Measurements from ENCODE around the gene TTF2.
"Not testable (repeated sequence)": the region's sequence is repeated elsewhere in the genome, so short reads cannot be mapped to it uniquely, and the experiment has no call there.

The TTF2 gene

GRCh38 chr1:117093870-117094621, 33.9 kb downstream of the TTF2 start:
- DNase-seq (ENCODE audit: low spot score): peak; percentile 89

DNA sequence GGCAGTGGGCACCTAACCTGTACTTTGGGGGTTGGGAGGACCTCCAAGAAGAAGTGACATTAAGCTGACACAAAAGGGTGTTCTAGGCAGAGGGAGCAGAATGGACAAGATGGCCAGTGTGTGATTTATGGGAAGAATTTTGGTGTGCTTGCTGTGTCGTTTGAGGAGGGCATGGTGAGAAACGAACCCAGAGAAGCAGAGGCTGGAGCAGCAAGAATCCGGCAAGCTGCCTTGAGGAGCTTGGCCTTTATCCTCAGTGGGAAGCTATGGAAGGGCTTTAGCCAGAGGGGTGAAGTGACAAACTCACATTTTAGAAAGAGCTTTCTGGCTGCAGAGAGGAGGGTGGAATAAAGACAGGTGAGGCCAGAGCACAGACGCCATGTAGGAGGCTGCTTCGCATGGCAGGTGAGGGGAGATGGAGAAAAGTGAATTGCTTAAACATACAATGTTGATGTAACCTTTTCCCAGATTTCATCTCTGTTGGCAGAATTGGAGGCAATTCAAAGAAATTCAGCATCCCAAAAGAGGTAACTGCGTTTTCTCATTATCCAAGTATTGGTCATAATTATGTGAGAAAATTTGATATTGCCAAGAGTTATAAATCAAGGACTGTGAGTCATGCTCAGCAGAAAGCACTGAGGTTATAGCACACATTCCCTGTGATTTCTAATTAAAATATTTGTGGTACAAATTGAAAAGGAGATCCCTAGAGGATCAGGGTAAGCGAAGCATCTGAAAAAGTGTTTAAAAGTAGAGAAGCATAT, 34.9 kb downstream of the TTF2 start:
- DNase-seq (ENCODE audit: low spot score): no peak

- DNase-seq (ENCODE audit: low spot score): no peak
Observed at GRCh38 chr1:117096951-117097408, 36.9 kb downstream of the TTF2 start.

GRCh38 chr1:117097443-117097842, 37.3 kb downstream of the TTF2 start:
- DNase-seq (ENCODE audit: low spot score): no peak

GRCh38 chr1:117098287-117098890, 38.3 kb downstream of the TTF2 start:
- DNase-seq (ENCODE audit: low spot score): no peak

- DNase-seq (ENCODE audit: low spot score): no peak
Observed at GRCh38 chr1:117101334-117101733, 41.2 kb downstream of the TTF2 start.

GRCh38 chr1:117101858-117102257, 41.7 kb downstream of the TTF2 start:
- DNase-seq (ENCODE audit: low spot score): not testable (repeated sequence)

- DNase-seq (ENCODE audit: low spot score): no peak
Observed at GRCh38 chr1:117104986-117105385, 44.9 kb downstream of the TTF2 start.

GRCh38 chr1:117105722-117106121, 45.6 kb downstream of the TTF2 start:
- DNase-seq (ENCODE audit: low spot score): no peak

GRCh38 chr1:117106478-117106877, 46.4 kb downstream of the TTF2 start:
- no peak for DNase-seq (ENCODE audit: low spot score)

GRCh38 chr1:117107364-117107763, 47.2 kb downstream of the TTF2 start:
- no peak for DNase-seq (ENCODE audit: low spot score)

DNA sequence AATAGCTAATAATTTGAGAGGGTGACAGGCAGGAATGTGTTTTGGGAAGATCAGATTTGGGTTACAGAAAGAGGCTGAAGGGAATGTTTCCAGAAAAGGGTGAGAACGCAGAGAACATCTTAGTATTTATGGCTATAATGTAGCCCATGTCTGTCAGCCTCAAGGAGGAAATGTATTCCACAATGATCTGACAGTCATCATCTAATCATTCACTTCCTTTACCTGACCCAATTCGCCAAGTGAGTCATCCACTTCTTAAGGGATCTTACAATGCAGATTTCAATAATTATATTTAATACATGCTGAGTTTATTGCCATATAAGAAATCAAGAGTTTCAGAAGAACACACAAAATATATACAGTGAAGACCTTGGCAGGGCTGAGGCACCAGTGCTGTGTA, 50.6 kb downstream of the TTF2 start:
- peak; percentile 41 for DNase-seq (ENCODE audit: low spot score)

- no peak for DNase-seq (ENCODE audit: low spot score)
Observed at GRCh38 chr1:117112047-117112717, 52.1 kb downstream of the TTF2 start.

- DNase-seq (ENCODE audit: low spot score): no peak
Observed at GRCh38 chr1:117113199-117113598, 53.1 kb downstream of the TTF2 start.

DNA sequence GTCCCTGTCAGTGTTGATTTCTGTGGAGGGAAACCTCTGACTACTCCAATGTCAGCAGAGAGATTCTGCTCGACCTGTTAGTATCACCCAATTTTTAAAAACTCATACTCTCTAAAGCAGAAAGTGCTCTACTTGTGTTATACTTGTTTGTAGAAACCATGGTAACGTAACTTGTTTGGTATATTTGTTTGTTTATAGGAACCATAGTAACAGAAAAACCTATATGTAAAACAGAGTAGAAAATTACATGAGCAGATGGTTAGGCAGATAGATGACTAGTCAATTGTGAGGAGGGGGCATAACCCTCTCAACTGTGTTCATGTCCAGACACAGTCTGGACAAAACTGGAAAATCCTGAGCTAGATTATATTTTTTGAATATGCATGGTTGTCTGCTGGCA, 54.8 kb downstream of the TTF2 start:
- no peak for DNase-seq (ENCODE audit: low spot score)

- no peak for DNase-seq (ENCODE audit: low spot score)
Observed at GRCh38 chr1:117116090-117116783, 56.1 kb downstream of the TTF2 start.

DNA sequence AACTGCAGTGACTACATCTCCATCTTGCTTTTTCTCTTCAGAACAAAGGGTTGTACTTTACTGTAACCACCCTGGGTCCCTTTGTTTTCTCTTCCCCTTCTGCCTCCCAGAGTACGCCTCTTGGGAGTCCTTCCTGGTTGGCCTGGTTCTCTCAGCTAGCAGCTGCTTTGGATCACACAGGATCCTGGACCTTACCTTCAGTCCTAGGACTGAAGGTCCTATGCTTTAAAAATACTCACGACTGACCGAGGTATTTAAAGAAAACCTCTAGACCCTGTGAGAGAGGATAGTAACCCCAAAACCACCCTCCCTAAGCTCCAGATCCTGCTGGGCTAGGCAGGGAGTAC, 56.6 kb downstream of the TTF2 start:
- DNase-seq (ENCODE audit: low spot score): no peak

GRCh38 chr1:117117697-117118096, 57.6 kb downstream of the TTF2 start:
- no peak for DNase-seq (ENCODE audit: low spot score)

- no peak for DNase-seq (ENCODE audit: low spot score)
Observed at GRCh38 chr1:117118137-117118536, 58.0 kb downstream of the TTF2 start.

GRCh38 chr1:117119144-117119543, 59.0 kb downstream of the TTF2 start:
- DNase-seq (ENCODE audit: low spot score): not testable (repeated sequence)

GRCh38 chr1:117120774-117121588, 60.9 kb downstream of the TTF2 start:
- no peak for DNase-seq (ENCODE audit: low spot score)
